Measurements from ENCODE around the gene EDDM3A.
"Not testable (repeated sequence)": the region's sequence is repeated elsewhere in the genome, so short reads cannot be mapped to it uniquely, and the experiment has no call there.

The EDDM3A gene

DNA sequence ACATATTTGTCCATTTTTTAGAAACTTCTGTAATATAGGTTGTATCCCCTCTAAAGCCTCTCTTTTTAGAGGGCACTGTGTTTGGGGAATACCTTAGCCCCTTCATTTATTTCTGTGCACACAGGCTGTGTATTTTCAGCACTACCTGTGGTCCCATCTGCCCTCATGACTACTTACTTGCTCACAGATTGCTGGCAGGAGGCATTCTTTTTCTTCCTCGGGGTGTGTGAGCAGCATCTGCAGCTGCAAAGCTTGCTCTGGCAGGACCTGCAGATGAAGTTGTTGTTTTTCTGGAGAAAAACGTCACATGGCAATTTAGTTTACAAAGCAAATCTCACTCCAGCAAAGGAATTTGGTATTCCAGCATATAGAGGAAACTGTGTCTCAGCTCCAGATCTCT, 32.8 kb upstream of the EDDM3A start:
- no peaks in the 10 kb centered on the region for H3K9me3 ChIP-seq
- TF ChIP-seq, protein P1, sequence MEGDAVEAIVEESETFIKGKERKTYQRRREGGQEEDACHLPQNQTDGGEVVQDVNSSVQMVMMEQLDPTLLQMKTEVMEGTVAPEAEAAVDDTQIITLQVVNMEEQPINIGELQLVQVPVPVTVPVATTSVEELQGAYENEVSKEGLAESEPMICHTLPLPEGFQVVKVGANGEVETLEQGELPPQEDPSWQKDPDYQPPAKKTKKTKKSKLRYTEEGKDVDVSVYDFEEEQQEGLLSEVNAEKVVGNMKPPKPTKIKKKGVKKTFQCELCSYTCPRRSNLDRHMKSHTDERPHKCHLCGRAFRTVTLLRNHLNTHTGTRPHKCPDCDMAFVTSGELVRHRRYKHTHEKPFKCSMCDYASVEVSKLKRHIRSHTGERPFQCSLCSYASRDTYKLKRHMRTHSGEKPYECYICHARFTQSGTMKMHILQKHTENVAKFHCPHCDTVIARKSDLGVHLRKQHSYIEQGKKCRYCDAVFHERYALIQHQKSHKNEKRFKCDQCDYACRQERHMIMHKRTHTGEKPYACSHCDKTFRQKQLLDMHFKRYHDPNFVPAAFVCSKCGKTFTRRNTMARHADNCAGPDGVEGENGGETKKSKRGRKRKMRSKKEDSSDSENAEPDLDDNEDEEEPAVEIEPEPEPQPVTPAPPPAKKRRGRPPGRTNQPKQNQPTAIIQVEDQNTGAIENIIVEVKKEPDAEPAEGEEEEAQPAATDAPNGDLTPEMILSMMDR (IDR thresholded peaks at IDR 0.05; ENCODE audit: low read depth, low read length): no peak
- no peaks in the 10 kb centered on the region for H3K36me3 ChIP-seq
- no peak for DNase-seq
- peaks cover 44% of the 10 kb centered on the region for H3K27me3 ChIP-seq
- no peak overlapping the region for H3K4me3 ChIP-seq (ENCODE audit: low read depth, low read length)
- no peaks in the 10 kb centered on the region for H3K4me1 ChIP-seq

DNA sequence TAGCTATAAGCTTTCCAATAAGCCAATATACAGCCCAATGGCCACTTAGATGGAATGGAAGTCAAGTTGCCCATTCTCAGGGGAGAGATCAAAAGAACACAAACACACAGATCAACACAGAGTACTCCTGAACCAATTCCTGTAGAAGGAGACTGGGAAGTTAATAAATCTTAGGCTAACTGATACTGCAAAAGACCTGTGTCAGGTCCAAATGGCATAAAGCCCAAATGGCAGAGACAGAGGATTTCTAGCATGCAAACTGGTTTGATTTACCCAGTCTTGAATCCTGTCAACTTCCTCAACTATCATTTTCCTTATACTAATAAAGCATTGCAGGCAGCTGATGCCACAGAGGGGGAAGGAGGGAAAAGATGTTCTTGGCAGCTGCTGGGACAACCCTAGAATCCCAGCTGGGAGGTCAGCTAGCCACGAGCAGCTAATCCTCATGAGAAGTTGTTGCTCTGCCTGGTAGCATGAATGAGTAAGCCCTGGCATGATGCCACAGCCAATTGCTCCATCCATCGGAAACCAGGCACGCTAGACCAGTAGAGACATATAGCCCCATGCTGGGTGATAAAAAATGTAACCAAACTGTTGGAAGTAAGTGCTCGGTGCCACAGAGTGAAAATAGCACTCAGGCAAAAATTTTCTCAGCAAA, 31.0 kb upstream of the EDDM3A start:
- TF ChIP-seq, protein P1 (IDR thresholded peaks at IDR 0.05; ENCODE audit: low read depth, low read length): no peak
- no peaks in the 10 kb centered on the region for H3K4me1 ChIP-seq
- no peaks in the 10 kb centered on the region for H3K36me3 ChIP-seq
- no peaks in the 10 kb centered on the region for H3K9me3 ChIP-seq
- DNase-seq: no peak
- H3K4me3 ChIP-seq (ENCODE audit: low read depth, low read length): no peak overlapping the region
- peaks cover 39% of the 10 kb centered on the region for H3K27me3 ChIP-seq

DNA sequence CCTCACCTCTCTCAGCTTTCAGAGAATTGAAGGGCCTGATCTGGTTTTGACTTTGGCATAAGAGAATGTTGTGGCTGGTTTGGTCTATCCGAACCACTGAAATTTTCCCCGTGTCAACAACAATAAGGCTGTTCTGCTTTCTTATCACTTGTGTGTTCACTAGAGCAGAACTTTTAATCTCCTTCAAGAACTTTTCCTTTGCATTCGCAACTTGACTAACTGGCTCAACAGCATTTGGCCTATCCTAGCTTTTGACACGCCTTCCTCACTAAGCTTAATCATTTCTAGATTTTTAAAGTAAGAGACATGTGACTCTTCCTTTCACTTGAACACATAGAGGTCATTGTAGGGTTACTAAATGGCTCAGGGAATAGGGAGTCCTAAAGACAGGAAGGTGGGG, 25.9 kb upstream of the EDDM3A start:
- no peak for DNase-seq
- no peaks in the 10 kb centered on the region for H3K4me1 ChIP-seq
- H3K4me3 ChIP-seq (ENCODE audit: low read depth, low read length): no peak overlapping the region
- peaks cover 76% of the 10 kb centered on the region for H3K27me3 ChIP-seq
- no peaks in the 10 kb centered on the region for H3K9me3 ChIP-seq
- no peaks in the 10 kb centered on the region for H3K36me3 ChIP-seq
- TF ChIP-seq, protein P1 (IDR thresholded peaks at IDR 0.05; ENCODE audit: low read depth, low read length): no peak

DNA sequence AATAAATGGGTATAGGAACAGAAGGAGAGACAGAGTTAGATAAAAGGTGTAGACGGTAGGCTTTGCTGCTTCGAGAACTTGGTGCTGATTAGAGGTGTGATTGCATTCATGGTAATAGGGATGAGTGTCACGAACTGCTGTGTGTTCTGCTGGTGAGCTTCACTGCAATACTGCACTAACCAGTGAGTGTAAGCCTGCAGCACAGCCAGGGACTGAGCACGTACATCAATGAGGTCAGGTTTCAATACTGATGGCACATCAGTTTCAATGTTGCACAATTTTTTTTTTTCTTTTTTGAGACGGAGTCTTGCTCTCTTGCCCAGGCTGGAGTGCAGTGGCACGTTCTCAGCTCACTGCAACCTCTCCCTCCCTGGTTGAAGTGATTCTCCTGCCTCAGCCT, 24.9 kb upstream of the EDDM3A start:
- Histone ChIP-seq H3K4me3 (ENCODE audit: low read depth, low read length) (no peak overlapping the region), H3K27me3 (peaks cover 80% of the 10 kb centered on the region), H3K4me1 (no peaks in the 10 kb centered on the region), H3K9me3 (no peaks in the 10 kb centered on the region), H3K36me3 (no peaks in the 10 kb centered on the region)
- TF ChIP-seq, protein P1 (IDR thresholded peaks at IDR 0.05; ENCODE audit: low read depth, low read length): no peak
- no peak for DNase-seq

DNA sequence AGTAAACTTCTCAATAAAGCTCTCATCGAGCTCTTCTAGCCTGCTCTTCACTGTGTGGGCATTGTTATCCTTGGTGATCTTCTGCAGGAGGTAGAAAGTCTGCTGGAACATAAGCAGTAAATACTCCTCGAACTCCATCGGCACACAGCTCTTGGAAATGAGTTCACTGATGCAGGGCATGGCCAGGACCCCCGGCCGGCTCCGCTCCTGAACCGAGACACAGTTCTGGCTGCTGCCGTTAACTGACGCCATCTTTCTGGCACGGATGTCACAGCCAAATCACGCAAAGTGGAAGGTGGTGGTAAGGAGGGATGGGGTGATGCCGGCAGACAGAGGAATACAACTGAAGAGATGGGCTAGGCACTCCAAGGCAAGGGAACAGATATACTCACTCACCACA, 23.7 kb upstream of the EDDM3A start:
- DNase-seq: no peak
- TF ChIP-seq, protein P1 (IDR thresholded peaks at IDR 0.05; ENCODE audit: low read depth, low read length): no peak
- Histone ChIP-seq H3K27me3 (peaks cover 87% of the 10 kb centered on the region), H3K4me3 (ENCODE audit: low read depth, low read length) (no peak overlapping the region), H3K9me3 (no peaks in the 10 kb centered on the region), H3K36me3 (no peaks in the 10 kb centered on the region), H3K4me1 (no peaks in the 10 kb centered on the region)

DNA sequence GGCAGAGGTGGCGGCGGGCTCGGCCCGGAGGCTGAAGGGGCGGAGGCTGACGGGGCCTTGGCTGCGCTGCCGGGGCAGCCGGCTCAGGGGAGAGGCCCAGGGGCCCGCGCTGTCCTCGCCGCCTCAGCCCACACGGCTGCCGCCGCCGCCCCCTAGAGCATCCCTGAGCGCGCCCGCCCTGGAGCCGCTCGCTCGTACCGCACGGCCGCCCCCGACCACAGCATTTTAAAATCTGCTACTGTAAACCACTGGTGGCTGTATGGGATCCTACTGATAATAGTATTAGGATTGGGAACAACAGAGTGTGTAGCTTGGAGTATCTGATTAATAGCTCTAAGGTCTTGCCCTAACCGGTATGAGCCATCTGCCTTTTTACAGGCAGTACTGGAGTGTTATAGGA, 22.2 kb upstream of the EDDM3A start:
- H3K9me3 ChIP-seq: no peaks in the 10 kb centered on the region
- H3K4me3 ChIP-seq (ENCODE audit: low read depth, low read length): no peak overlapping the region
- no peaks in the 10 kb centered on the region for H3K4me1 ChIP-seq
- H3K27me3 ChIP-seq: peaks cover 84% of the 10 kb centered on the region
- TF ChIP-seq, protein P1 (IDR thresholded peaks at IDR 0.05; ENCODE audit: low read depth, low read length): no peak
- H3K36me3 ChIP-seq: no peaks in the 10 kb centered on the region
- no peak for DNase-seq

DNA sequence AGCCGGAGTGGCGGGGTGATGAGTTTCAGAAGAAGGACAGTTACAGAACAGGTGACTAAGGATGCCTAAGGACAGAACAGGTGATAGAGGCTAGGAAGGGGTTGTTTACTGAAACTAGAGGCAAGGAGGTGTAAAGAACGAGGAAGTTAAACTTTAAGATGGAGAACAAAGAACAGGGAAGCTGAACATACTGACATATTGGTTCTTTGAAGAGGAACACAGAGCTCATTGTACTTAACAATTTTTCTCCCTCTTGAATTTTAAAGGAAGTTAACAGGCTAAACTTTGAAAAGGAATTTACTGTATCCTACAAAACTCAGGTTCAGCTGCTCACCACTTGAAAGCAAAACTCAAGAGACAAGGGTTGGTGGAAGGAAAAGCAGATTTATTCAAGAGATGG, 19.6 kb upstream of the EDDM3A start:
- not testable (repeated sequence) for H3K4me3 ChIP-seq (ENCODE audit: low read depth, low read length); H3K9me3 ChIP-seq; H3K36me3 ChIP-seq; DNase-seq; H3K4me1 ChIP-seq
- H3K27me3 ChIP-seq: peaks cover 74% of the 10 kb centered on the region

Measured in BE2C (cell line).